T-helper 2 cell treated with Interferon-gamma antibody and Interleukin-4, amounts not matched to agents 5 μg/mL and 100 μg/mL, for 36 hours (primary cell): ENCODE measurements around the gene NBPF20.
"Not testable (repeated sequence)": the region's sequence is repeated elsewhere in the genome, so short reads cannot be mapped to it uniquely, and the experiment has no call there.

Source experiments
- DNase-seq: peaks from one replicate; pipeline ENCODE4 v3.0.0; 2021; ENCODE audit warnings: low spot score
- H3K27ac Mint-ChIP-seq: one replicate; pipeline ENCODE4 v1.8.0; 2021; ENCODE audit warnings: mild to moderate bottlenecking, mixed read lengths
- H3K27me3 Mint-ChIP-seq: one replicate; pipeline ENCODE4 v1.8.0; 2021; ENCODE audit warnings: low read depth, mixed read lengths
- H3K36me3 Mint-ChIP-seq: one replicate; pipeline ENCODE4 v1.8.0; 2021; ENCODE audit warnings: low read depth, mixed read lengths
- H3K4me1 Mint-ChIP-seq: one replicate; pipeline ENCODE4 v1.8.0; 2021; ENCODE audit warnings: low read depth, mixed read lengths
- H3K4me3 Mint-ChIP-seq: one replicate; pipeline ENCODE4 v1.8.0; 2022; ENCODE audit warnings: mild to moderate bottlenecking, moderate library complexity, mixed read lengths
- H3K9me3 Mint-ChIP-seq: one replicate; pipeline ENCODE4 v1.8.0; 2021; ENCODE audit warnings: mixed read lengths

NBPF20 gene

GRCh38 chr1:145452506-145452905, 27.1 kb upstream of the NBPF20 start:
- not testable (repeated sequence) for H3K9me3 Mint-ChIP-seq, H3K4me1 Mint-ChIP-seq, DNase-seq, H3K36me3 Mint-ChIP-seq, H3K27ac Mint-ChIP-seq, H3K4me3 Mint-ChIP-seq
- H3K27me3 Mint-ChIP-seq: peaks cover 18% of the 10 kb centered on the region

GRCh38 chr1:145451914-145452313, 26.5 kb upstream of the NBPF20 start:
- not testable (repeated sequence) for H3K9me3 Mint-ChIP-seq, DNase-seq, H3K4me3 Mint-ChIP-seq, H3K4me1 Mint-ChIP-seq, H3K36me3 Mint-ChIP-seq, H3K27ac Mint-ChIP-seq
- peaks cover 18% of the 10 kb centered on the region for H3K27me3 Mint-ChIP-seq

- not testable (repeated sequence) for H3K4me3 Mint-ChIP-seq, H3K4me1 Mint-ChIP-seq, H3K36me3 Mint-ChIP-seq, DNase-seq, H3K9me3 Mint-ChIP-seq, H3K27ac Mint-ChIP-seq, H3K27me3 Mint-ChIP-seq
Measured at GRCh38 chr1:145445219-145445618, 19.8 kb upstream of the NBPF20 start.

GRCh38 chr1:145442340-145442739, 16.9 kb upstream of the NBPF20 start:
- H3K4me1 Mint-ChIP-seq, H3K9me3 Mint-ChIP-seq, H3K36me3 Mint-ChIP-seq, H3K27me3 Mint-ChIP-seq, H3K4me3 Mint-ChIP-seq, DNase-seq, H3K27ac Mint-ChIP-seq: not testable (repeated sequence)

- H3K36me3 Mint-ChIP-seq, DNase-seq, H3K27ac Mint-ChIP-seq, H3K4me1 Mint-ChIP-seq: not testable (repeated sequence)
- H3K27me3 Mint-ChIP-seq: peaks cover 46% of the 10 kb centered on the region
- H3K9me3 Mint-ChIP-seq: peaks cover 18% of the 10 kb centered on the region
- peak overlapping the region; percentile 43 for H3K4me3 Mint-ChIP-seq
Measured at GRCh38 chr1:145431363-145432256, 6.2 kb upstream of the NBPF20 start.

- not testable (repeated sequence) for H3K36me3 Mint-ChIP-seq, DNase-seq, H3K27ac Mint-ChIP-seq, H3K4me1 Mint-ChIP-seq, H3K4me3 Mint-ChIP-seq
- peaks cover 46% of the 10 kb centered on the region for H3K27me3 Mint-ChIP-seq
- peaks cover 18% of the 10 kb centered on the region for H3K9me3 Mint-ChIP-seq
Measured at GRCh38 chr1:145430830-145431229, 5.4 kb upstream of the NBPF20 start.

GRCh38 chr1:145429329-145429728, 3.9 kb upstream of the NBPF20 start:
- Mint-ChIP-seq H3K9me3 (peaks cover 18% of the 10 kb centered on the region), H3K27me3 (peaks cover 52% of the 10 kb centered on the region)
- H3K36me3 Mint-ChIP-seq, H3K4me3 Mint-ChIP-seq, H3K27ac Mint-ChIP-seq, H3K4me1 Mint-ChIP-seq, DNase-seq: not testable (repeated sequence)

- Mint-ChIP-seq H3K4me3 (peak overlapping the region; percentile 94), H3K27me3 (peaks cover 33% of the 10 kb centered on the region), H3K9me3 (peaks cover 12% of the 10 kb centered on the region)
- not testable (repeated sequence) for H3K4me1 Mint-ChIP-seq, H3K36me3 Mint-ChIP-seq, H3K27ac Mint-ChIP-seq
- peak; percentile 38 for DNase-seq
Measured at GRCh38 chr1:145424612-145425435, 579 bp downstream of the NBPF20 start.

GRCh38 chr1:145415149-145415548, 10.3 kb downstream of the NBPF20 start:
- not testable (repeated sequence) for H3K27ac Mint-ChIP-seq, H3K27me3 Mint-ChIP-seq, H3K9me3 Mint-ChIP-seq

GRCh38 chr1:145407266-145407665, 18.1 kb downstream of the NBPF20 start:
- H3K27me3 Mint-ChIP-seq, H3K9me3 Mint-ChIP-seq, H3K4me1 Mint-ChIP-seq, H3K27ac Mint-ChIP-seq, DNase-seq, H3K36me3 Mint-ChIP-seq, H3K4me3 Mint-ChIP-seq: not testable (repeated sequence)

More at GRCh38 chr1:145415149-145415548, 10.3 kb downstream of the NBPF20 start:
- not testable (repeated sequence) for DNase-seq, H3K4me1 Mint-ChIP-seq, H3K36me3 Mint-ChIP-seq, H3K4me3 Mint-ChIP-seq

GRCh38 chr1:145404949-145405348, 20.5 kb downstream of the NBPF20 start:
- DNase-seq, H3K27me3 Mint-ChIP-seq, H3K27ac Mint-ChIP-seq, H3K4me3 Mint-ChIP-seq, H3K36me3 Mint-ChIP-seq, H3K4me1 Mint-ChIP-seq, H3K9me3 Mint-ChIP-seq: not testable (repeated sequence)

GRCh38 chr1:145400701-145401100, 24.7 kb downstream of the NBPF20 start:
- H3K27ac Mint-ChIP-seq, H3K4me1 Mint-ChIP-seq, DNase-seq, H3K27me3 Mint-ChIP-seq, H3K36me3 Mint-ChIP-seq, H3K4me3 Mint-ChIP-seq, H3K9me3 Mint-ChIP-seq: not testable (repeated sequence)
